Hepatocyte (in vitro differentiated cells): Measurements from ENCODE around the gene LDHAL6B.

ENCODE experiments used
- EZH2 ChIP-seq: fragments of 200-600 bp; sonication (generic); IDR thresholded peaks from 2 replicates; pipeline ENCODE4 v1.6.1; 2016; ENCODE audit warnings: antibody characterized with exemption, mild to moderate bottlenecking, borderline replicate concordance
- EZH2phosphoT487 ChIP-seq: fragments of 200-600 bp; sonication (generic); IDR thresholded peaks from one replicate; pipeline ENCODE4 v1.6.1; 2018; ENCODE audit warnings: antibody characterized with exemption, mild to moderate bottlenecking, low read depth, moderate library complexity; ENCODE audit not compliant: unreplicated experiment, severe bottlenecking
- TF ChIP-seq, protein P1 (sequence below): fragments of 200-600 bp; sonication (generic); IDR thresholded peaks from 2 replicates; pipeline ENCODE4 v1.5.1; 2016; ENCODE audit warnings: antibody characterized with exemption, mild to moderate bottlenecking; ENCODE audit not compliant: poor library complexity

- TF ChIP-seq, protein P1, sequence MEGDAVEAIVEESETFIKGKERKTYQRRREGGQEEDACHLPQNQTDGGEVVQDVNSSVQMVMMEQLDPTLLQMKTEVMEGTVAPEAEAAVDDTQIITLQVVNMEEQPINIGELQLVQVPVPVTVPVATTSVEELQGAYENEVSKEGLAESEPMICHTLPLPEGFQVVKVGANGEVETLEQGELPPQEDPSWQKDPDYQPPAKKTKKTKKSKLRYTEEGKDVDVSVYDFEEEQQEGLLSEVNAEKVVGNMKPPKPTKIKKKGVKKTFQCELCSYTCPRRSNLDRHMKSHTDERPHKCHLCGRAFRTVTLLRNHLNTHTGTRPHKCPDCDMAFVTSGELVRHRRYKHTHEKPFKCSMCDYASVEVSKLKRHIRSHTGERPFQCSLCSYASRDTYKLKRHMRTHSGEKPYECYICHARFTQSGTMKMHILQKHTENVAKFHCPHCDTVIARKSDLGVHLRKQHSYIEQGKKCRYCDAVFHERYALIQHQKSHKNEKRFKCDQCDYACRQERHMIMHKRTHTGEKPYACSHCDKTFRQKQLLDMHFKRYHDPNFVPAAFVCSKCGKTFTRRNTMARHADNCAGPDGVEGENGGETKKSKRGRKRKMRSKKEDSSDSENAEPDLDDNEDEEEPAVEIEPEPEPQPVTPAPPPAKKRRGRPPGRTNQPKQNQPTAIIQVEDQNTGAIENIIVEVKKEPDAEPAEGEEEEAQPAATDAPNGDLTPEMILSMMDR, result no peak
- no peak for TF ChIP-seq EZH2phosphoT487
- TF ChIP-seq EZH2, result no peak
Observed at GRCh38 chr15:59242649-59243048, 36.0 kb downstream of the LDHAL6B start.
